IPS DF 4.7 (cell line): Measurements from ENCODE around the gene CCDC171.
"Not testable (repeated sequence)": the region's sequence is repeated elsewhere in the genome, so short reads cannot be mapped to it uniquely, and the experiment has no call there.

Source experiments
- DNase-seq: peaks from one replicate; pipeline ENCODE4 v3.0.0-alpha.2; 2013; ENCODE audit warnings: low spot score; ENCODE audit errors: extremely low read depth

CCDC171 gene

GRCh38 chr9:15553528-15553898 is 670 bp downstream of the CCDC171 start:
- no peak for DNase-seq

- no peak for DNase-seq
These were observed 17.9 kb downstream of the CCDC171 start for GRCh38 chr9:15570769-15571168.

- DNase-seq, result no peak
These were observed 19.4 kb downstream of the CCDC171 start for GRCh38 chr9:15572200-15572770.

- no peak for DNase-seq
These were observed 23.7 kb downstream of the CCDC171 start for GRCh38 chr9:15576350-15577050.

GRCh38 chr9:15578714-15579113 is 25.9 kb downstream of the CCDC171 start:
- DNase-seq, result no peak

- DNase-seq, result no peak
These were observed 31.5 kb downstream of the CCDC171 start for GRCh38 chr9:15584379-15584778.

GRCh38 chr9:15592317-15592716 is 39.5 kb downstream of the CCDC171 start:
- no peak for DNase-seq

- DNase-seq, result not testable (repeated sequence)
These were observed 40.1 kb downstream of the CCDC171 start for GRCh38 chr9:15592940-15593339.

- not testable (repeated sequence) for DNase-seq
These were observed 48.0 kb downstream of the CCDC171 start for GRCh38 chr9:15600666-15601330.

- no peak for DNase-seq
These were observed 54.0 kb downstream of the CCDC171 start for GRCh38 chr9:15606643-15607472.

GRCh38 chr9:15612962-15613361 is 60.1 kb downstream of the CCDC171 start:
- no peak for DNase-seq

GRCh38 chr9:15617782-15618181 is 64.9 kb downstream of the CCDC171 start:
- no peak for DNase-seq

- DNase-seq, result no peak
These were observed 65.9 kb downstream of the CCDC171 start for GRCh38 chr9:15618540-15619331.

- DNase-seq, result no peak
These were observed 69.6 kb downstream of the CCDC171 start for GRCh38 chr9:15622318-15622971.

- DNase-seq, result no peak
These were observed 82.9 kb downstream of the CCDC171 start for GRCh38 chr9:15635752-15636151.

GRCh38 chr9:15640121-15640520 is 87.3 kb downstream of the CCDC171 start:
- DNase-seq, result no peak

- no peak for DNase-seq
These were observed 88.4 kb downstream of the CCDC171 start for GRCh38 chr9:15641291-15641690.

GRCh38 chr9:15642369-15642962 is 89.6 kb downstream of the CCDC171 start:
- DNase-seq, result no peak

GRCh38 chr9:15670246-15670645 is 117.4 kb downstream of the CCDC171 start:
- DNase-seq, result no peak

- no peak for DNase-seq
These were observed 118.1 kb downstream of the CCDC171 start for GRCh38 chr9:15670894-15671293.
